Thyroid gland (tissue), 4 donors: ENCODE data around the gene IGDCC3. TPM values are rescaled to one million over a fixed set of nuclear protein-coding genes. Genes with fewer than 3 reads are reported as not detected.

ENCODE experiments used
- DNase-seq, 2 donors: peaks; one replicate each; pipeline ENCODE4 v3.0.0-alpha.2; 2019
- H3K27ac ChIP-seq, 3 donors: fragments of 200-600 bp; sonication (generic); 1 replicate in 2 of 3; 2 replicates in 1 of 3; pipeline ENCODE4 v1.5.1; 2016 to 2019; ENCODE audit warnings: mild to moderate bottlenecking in 1 of 3, moderate library complexity in 1 of 3
- H3K27me3 ChIP-seq: fragments of 200-600 bp; sonication (generic); one replicate; pipeline ENCODE4 v1.5.1; 2019
- H3K36me3 ChIP-seq, 2 donors: fragments of 200-600 bp; sonication (generic); one replicate each; pipeline ENCODE4 v1.5.1; 2016 to 2019
- H3K4me1 ChIP-seq, 2 donors: fragments of 200-600 bp; sonication (generic); one replicate each; pipeline ENCODE4 v1.5.1; 2017 to 2019
- H3K4me3 ChIP-seq, 3 donors: fragments of 200-600 bp; sonication (generic); replicated peaks in 1 of 3; 1 replicate in 2 of 3; 2 replicates in 1 of 3; pipeline ENCODE4 v1.5.1; 2016; ENCODE audit warnings: mild to moderate bottlenecking in 1 of 3
- H3K9me3 ChIP-seq: fragments of 200-600 bp; sonication (generic); one replicate; pipeline ENCODE4 v1.5.1; 2017
- CTCF ChIP-seq, 6 experiments: fragments of 200-600 bp in 3 of 6; fragments of 450-650 bp in 3 of 6; sonication (generic) in 3 of 6; IDR thresholded peaks; one replicate each; pipeline ENCODE4 v1.5.1; 2016 to 2019; ENCODE audit warnings: antibody characterized with exemption in 6 of 6, mild to moderate bottlenecking in 2 of 6, inconsistent platforms in 1 of 6, moderate library complexity in 1 of 6
- POLR2A ChIP-seq, 2 donors: fragments of 450-650 bp; IDR thresholded peaks; one replicate each; pipeline ENCODE4 v1.6.1; 2017; ENCODE audit warnings: antibody characterized with exemption in 2 of 2, mild to moderate bottlenecking in 2 of 2, moderate library complexity in 1 of 2
- WGBS, 2 donors: methylation state at CpG; one replicate each; pipeline ENCODE4 v1.1.5; 2017; 5-methylcytosine and 5-hydroxymethylcytosine counted together
- intact Hi-C: fragments of 100-400 bp; cut with DNase I; formaldehyde crosslinking; loops from one replicate; pipeline ENCODE4 v1.15.1; 2023
- total RNA-seq, 4 donors: library from RNA; depleted of rRNA; stranded (reverse); fragments of >200 nt; gene quantifications; one replicate each; pipeline ENCODE4 v1.2.3, GENCODE V29; 2016

Gene IGDCC3
- total RNA-seq, 4 donors from 2014 or later, result 0.22 to 1.5 (median 0.61) TPM

DNA sequence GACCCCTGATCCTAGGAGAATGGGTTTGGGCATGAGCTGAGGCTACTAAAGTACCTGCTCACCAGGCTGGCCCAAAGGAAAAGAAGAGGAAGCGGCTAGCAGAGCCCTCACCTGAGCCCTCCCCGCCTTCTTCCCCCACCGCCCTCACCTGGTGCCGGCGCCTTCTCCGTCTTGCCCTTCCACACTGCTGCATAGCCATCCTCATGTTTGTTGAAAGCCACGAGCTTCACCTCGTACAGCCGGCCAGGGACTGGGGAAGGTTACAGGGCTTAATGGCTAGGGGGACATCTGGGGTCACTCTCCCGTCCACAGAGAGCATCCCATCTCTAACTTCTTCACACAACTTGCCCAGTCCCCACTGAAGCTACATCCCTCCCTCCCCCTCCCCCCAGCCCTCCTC lies 13.9 kb upstream of the IGDCC3 start:
- 87 to 89% methylated on average over 8 to 10 of the region's 10 CpGs for WGBS, 2 donors
- no peaks in the 10 kb centered on the region for H3K9me3 ChIP-seq
- H3K27me3 ChIP-seq, result no peaks in the 10 kb centered on the region
- intact Hi-C loops, result no loop called here
- no peaks in the 10 kb centered on the region for H3K4me1 ChIP-seq
- H3K4me3 ChIP-seq, result no peak overlapping the region
- H3K36me3 ChIP-seq, result no peaks in the 10 kb centered on the region
- no peak overlapping the region for H3K27ac ChIP-seq
- no peak for DNase-seq
- no peak for TF ChIP-seq CTCF (IDR thresholded peaks at IDR 0.05)
- no peak for TF ChIP-seq POLR2A (IDR thresholded peaks at IDR 0.05)

- Histone ChIP-seq H3K36me3 (no peaks in the 10 kb centered on the region), H3K9me3 (no peaks in the 10 kb centered on the region), H3K4me1 (peaks cover under 1 to 6% of the 10 kb centered on the region in 2 donors), H3K27ac (no peak overlapping the region), H3K4me3 (no peak overlapping the region), H3K27me3 (no peaks in the 10 kb centered on the region)
- intact Hi-C loops, result no loop called here
- no peak for TF ChIP-seq CTCF (IDR thresholded peaks at IDR 0.05)
- no peak for TF ChIP-seq POLR2A (IDR thresholded peaks at IDR 0.05)
- DNase-seq, result no peak
- 84 to 85% methylated on average over 1 of the region's 1 CpG for whole genome bisulfite sequencing, 2 donors
Observed at GRCh38 chr15:65390447-65390846, 12.6 kb upstream of the IGDCC3 start.

DNA sequence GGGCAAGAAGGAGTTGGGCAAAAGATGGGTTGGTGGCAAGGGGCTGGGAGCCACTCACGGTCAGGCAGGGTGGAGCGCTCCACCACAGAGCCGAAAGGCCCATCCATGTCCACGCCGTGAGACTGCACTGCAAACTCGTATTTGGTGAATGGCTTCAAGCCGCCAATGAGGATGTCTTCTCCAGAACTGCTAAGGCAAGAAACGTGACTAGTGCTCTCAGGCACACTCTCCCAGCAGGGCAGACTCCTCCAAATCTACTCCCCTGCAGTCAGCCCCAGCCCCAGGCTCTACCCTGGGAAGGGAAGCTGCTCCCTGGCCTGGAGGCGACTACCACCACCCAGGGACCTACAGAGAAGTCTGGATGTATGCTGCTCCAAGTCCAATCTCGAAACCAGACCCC lies 11.4 kb upstream of the IGDCC3 start:
- intact Hi-C loops, result no loop called here
- Histone ChIP-seq H3K27me3 (no peaks in the 10 kb centered on the region), H3K9me3 (no peaks in the 10 kb centered on the region), H3K4me3 (no peak overlapping the region), H3K36me3 (no peaks in the 10 kb centered on the region), H3K27ac (no peak overlapping the region), H3K4me1 (peaks cover 9 to 16% of the 10 kb centered on the region in 2 donors)
- DNase-seq, result no peak
- TF ChIP-seq POLR2A (IDR thresholded peaks at IDR 0.05) (no peak), CTCF (IDR thresholded peaks at IDR 0.05) (no peak)
- 87 to 88% methylated on average over 10 of the region's 10 CpGs for WGBS, 2 donors

GRCh38 chr15:65388306-65389080 lies 10.7 kb upstream of the IGDCC3 start:
- 93 to 95% methylated on average over 14 to 15 of the region's 17 CpGs for WGBS, 2 donors
- TF ChIP-seq CTCF (IDR thresholded peaks at IDR 0.05), result no peak
- TF ChIP-seq POLR2A (IDR thresholded peaks at IDR 0.05), result no peak
- H3K27ac ChIP-seq, result no peak overlapping the region
- DNase-seq, result no peak
- no peaks in the 10 kb centered on the region for H3K9me3 ChIP-seq
- H3K27me3 ChIP-seq, result no peaks in the 10 kb centered on the region
- peaks cover 9 to 16% of the 10 kb centered on the region in 2 donors for H3K4me1 ChIP-seq
- intact Hi-C loops, result no loop called here
- no peaks in the 10 kb centered on the region for H3K36me3 ChIP-seq
- H3K4me3 ChIP-seq, result no peak overlapping the region

- WGBS, 2 donors, result 97 to 99% methylated on average over 6 of the region's 6 CpGs
- H3K27me3 ChIP-seq, result no peaks in the 10 kb centered on the region
- H3K4me1 ChIP-seq, result peaks cover 9 to 16% of the 10 kb centered on the region in 2 donors
- no peaks in the 10 kb centered on the region for H3K9me3 ChIP-seq
- intact Hi-C loops, result no loop called here
- no peak overlapping the region for H3K27ac ChIP-seq
- no peak overlapping the region for H3K4me3 ChIP-seq
- H3K36me3 ChIP-seq, result no peaks in the 10 kb centered on the region
- TF ChIP-seq CTCF (IDR thresholded peaks at IDR 0.05) (no peak), POLR2A (IDR thresholded peaks at IDR 0.05) (no peak)
- DNase-seq, result no peak
Observed at GRCh38 chr15:65386886-65387285, 9.1 kb upstream of the IGDCC3 start.
